ENCODE results near the gene NME7.
A peak's percentile ranks its signal among the peaks of the same experiment; 100 is the strongest.

The NME7 gene

DNA sequence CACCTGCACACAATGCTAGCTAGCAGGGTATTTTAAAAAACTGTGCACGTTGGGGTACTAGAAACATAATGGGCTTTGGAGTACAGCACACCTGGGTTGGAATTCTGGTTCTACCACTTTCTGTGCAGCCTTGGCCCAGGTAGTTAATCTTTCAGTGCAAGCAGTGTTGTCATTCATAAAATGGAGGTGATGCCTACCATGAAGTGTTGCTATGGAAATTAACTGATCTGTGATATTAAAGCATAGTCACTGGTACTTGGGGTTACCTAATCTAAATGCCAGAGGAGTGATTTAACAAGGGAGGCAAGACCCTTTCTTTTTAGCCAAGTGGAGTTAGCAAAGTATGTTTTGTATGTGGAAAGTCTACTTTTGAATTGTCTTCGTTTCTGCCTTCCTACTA lies 243.1 kb downstream of the NME7 start:
- ChIA-PET CTCF (no interaction called here), POLR2A (no interaction called here)
- DNase-seq (ENCODE audit: extremely low spot score): no peak
- no peak for TF ChIP-seq CTCF (IDR thresholded peaks at IDR 0.05; ENCODE audit: control extremely low read depth, extremely low read depth, low read depth, missing control alignments)

DNA sequence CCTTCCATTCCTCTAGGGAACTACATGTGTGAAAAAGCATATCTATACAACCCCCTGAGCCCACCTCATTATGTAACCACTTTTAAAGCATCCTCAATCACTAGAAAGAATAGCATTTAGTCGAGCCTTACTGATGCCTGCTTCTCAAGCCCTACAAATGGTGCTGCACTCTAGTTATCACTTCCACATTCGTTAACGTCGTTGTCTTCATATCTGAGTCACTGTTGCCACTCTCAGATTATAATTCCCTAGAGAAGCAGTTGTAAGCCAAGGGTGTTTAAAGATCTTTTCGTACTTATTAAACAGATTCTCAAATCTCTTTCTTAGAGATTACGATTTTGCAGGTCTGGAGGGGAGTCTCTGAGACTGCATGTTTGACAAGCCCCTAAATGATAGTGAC lies 244.6 kb downstream of the NME7 start:
- POLR2A ChIA-PET: no interaction called here
- no peak for TF ChIP-seq CTCF (IDR thresholded peaks at IDR 0.05; ENCODE audit: control extremely low read depth, extremely low read depth, low read depth, missing control alignments)
- peak; percentile 54 for DNase-seq (ENCODE audit: extremely low spot score)
- CTCF ChIA-PET: no interaction called here

- ChIA-PET POLR2A (no interaction called here), CTCF (interaction anchor here (0.8 to 1.5 kb wide), 4 partner anchors 7 to 778 kb away, joined by 3 to 12 read pairs (median 4); no protein-coding TSS in a partner anchor)
- no peak for TF ChIP-seq CTCF (IDR thresholded peaks at IDR 0.05; ENCODE audit: control extremely low read depth, extremely low read depth, low read depth, missing control alignments)
- no peak for DNase-seq (ENCODE audit: extremely low spot score)
Measured at GRCh38 chr1:169121146-169121923, 246.3 kb downstream of the NME7 start.

DNA sequence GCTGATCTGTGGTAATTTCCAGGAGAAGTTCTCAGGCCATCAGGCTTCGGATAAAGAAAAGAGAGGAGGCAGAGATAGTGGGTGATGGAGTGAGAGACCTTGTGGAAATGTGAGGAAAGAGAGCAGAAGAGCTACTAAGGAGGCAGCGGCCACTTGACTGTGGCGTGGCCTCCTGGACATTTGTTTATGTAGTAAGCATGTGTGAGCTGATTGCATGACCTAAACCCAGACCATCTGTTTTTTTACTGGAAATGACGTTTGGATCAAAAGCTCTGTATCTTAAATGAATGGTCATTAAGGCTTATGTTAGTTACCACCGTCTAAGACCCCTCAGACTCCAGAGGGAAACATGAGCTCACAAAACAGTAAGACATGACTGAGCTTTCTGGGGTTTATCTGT lies 247.5 kb downstream of the NME7 start:
- DNase-seq (ENCODE audit: extremely low spot score): no peak
- ChIA-PET POLR2A (interaction anchor here (0.6 kb wide), 1 partner anchor 15 kb away, joined by 11 read pairs; no protein-coding TSS in a partner anchor), CTCF (interaction anchor here (0.8 to 2.0 kb wide), 7 partner anchors 8 to 777 kb away, joined by 3 to 12 read pairs (median 3); no protein-coding TSS in a partner anchor)
- no peak for TF ChIP-seq CTCF (IDR thresholded peaks at IDR 0.05; ENCODE audit: control extremely low read depth, extremely low read depth, low read depth, missing control alignments)

DNA sequence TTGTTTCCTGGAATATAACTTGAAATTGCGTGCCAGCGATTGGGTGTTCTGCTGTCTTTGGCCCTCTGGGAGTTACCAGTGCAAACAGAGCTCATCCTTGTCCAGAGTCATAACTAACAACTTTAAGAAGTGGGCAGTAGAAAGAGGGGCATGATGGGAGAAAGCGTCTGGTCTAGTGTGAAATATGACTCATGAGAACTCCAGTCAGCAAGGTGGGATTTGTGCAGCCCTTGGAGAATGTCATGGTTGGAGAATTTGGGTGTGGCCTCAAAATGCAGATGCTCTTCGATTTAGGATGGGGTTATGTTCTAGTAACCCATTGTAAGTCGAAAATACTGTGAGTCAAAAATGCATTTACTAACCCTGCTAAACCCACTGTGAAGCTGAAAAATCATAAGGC lies 248.2 kb downstream of the NME7 start:
- DNase-seq (ENCODE audit: extremely low spot score): no peak
- ChIA-PET CTCF (interaction anchor here (1.2 to 2.0 kb wide), 5 partner anchors 8 to 483 kb away, joined by 3 to 12 read pairs (median 3); no protein-coding TSS in a partner anchor), POLR2A (no interaction called here)
- no peak for TF ChIP-seq CTCF (IDR thresholded peaks at IDR 0.05; ENCODE audit: control extremely low read depth, extremely low read depth, low read depth, missing control alignments)

DNA sequence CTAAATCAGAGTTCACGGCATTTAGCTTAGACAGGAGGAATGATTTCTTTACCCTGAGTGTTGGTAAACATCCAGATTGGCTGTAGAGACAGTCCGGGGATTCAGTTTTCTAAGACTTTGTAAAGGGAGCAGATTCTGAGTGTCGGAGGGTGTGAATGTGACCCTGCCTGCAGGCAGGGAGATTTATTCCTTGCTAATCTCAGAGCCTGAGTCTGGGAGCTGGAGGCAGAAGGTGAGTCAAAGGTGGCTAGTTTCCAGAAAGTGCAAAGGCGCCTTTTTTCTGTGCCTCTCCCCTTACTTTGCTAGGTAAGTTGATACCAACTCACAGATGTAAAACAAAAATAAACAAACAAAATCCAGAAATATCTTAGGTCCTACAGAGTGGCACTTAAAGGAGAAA lies 249.4 kb downstream of the NME7 start:
- TF ChIP-seq CTCF (IDR thresholded peaks at IDR 0.05; ENCODE audit: control extremely low read depth, extremely low read depth, low read depth, missing control alignments): no peak
- ChIA-PET CTCF (interaction anchor here (0.8 to 2.0 kb wide), 4 partner anchors 8 to 18 kb away, joined by 3 to 7 read pairs (median 3); no protein-coding TSS in a partner anchor), POLR2A (no interaction called here)
- DNase-seq (ENCODE audit: extremely low spot score): no peak
